Measurements from ENCODE around the gene RNF208. TPM values are rescaled to one million over a fixed set of nuclear protein-coding genes. Genes with fewer than 3 reads are reported as not detected.

Gene RNF208
- polyA plus RNA-seq, 1 of the 3 experiments (the other 2 are of a cell fraction), result 2.7 TPM

DNA sequence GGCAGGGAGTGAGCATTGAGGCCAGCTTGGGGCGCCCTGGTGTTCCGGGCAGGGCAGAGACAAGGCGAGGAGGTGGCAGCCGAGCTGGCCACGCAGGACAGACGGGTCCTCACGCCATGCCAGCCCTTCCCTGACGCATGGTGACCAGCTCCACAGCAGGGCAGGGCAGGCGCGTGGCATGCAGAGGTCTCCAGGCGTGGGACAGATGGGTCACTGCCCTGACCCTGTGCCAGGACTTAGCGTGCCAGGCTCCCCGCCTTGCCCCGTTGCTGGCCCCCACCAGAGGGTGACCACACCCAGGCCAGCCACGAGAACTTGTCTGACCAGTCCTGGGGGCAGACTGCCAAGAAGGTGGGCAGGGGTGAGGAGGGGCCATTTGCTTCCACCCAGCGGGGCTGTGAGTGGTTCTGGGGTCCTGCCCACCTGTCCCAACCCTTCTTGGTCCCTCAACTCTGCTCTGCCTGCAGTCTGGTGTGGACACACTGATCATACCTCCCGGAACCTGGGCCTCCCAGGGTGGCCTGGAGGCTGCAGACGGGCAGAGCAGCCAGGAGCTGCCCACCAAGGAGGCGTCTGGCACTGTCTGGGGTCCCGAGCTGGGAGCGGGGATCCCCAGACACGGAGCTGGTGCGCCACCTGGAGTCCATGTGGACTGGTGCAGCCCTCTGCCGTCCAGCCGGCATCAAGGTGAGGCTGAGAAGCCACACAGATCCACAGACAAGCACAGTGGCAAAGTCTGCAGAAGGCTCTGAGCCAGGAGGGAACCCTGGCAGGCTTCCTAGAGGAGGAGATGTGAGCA is 5.2 kb upstream of the RNF208 start, which contains the start of gene RNF224:
Gene RNF224, plus strand, starts transcription at position 449 of the 799 bp plus-strand sequence. CDS start 834 bp downstream, outside the sequence.
- no peaks in the 10 kb centered on the region for H3K9me3 ChIP-seq
- no peak within 1 kb of the TSS; a peak in 1 of 4 replicates for H3K4me3 ChIP-seq (ENCODE audit: low read depth in 2 of 2, low read length in 1 of 2)
- no peaks in the 10 kb centered on the region for H3K27me3 ChIP-seq (ENCODE audit: insufficient read depth)
- peak within 1 kb of the TSS; percentile 1; the same call in 1 of the 2 replicates for H3K4me2 ChIP-seq
- H3F3A ChIP-seq (replicated peaks; ENCODE audit: insufficient read depth), result peaks cover 16% of the 10 kb centered on the region
- peak; percentile 91 for DNase-seq
- no peak within 1 kb of the TSS; a peak in 1 of 4 replicates for H3K27ac ChIP-seq (ENCODE audit: low read depth in 2 of 2, low read length in 1 of 2)
- no peaks in the 10 kb centered on the region for H3K9me2 ChIP-seq
- H2AFZ ChIP-seq (ENCODE audit: low read depth), result no peak within 1 kb of the TSS
- H3K4me1 ChIP-seq (ENCODE audit: control insufficient read depth in 1 of 2, insufficient read depth in 2 of 2, low read depth in 1 of 2, low read length in 1 of 2), result peaks cover 0 to 54% of the 10 kb centered on the region in 2 experiments; a peak in 1 of 4 replicates
- WGBS (ENCODE audit: low lambda C conversion rate), result 44% methylated on average over 11 of the region's 25 CpGs
- no peaks in the 10 kb centered on the region for H3K36me3 ChIP-seq (replicated peaks in 1 of 2; ENCODE audit: control insufficient read depth in 1 of 2, insufficient read depth in 2 of 2, low read length in 1 of 2)
- no peaks in the 10 kb centered on the region for H3K79me2 ChIP-seq (ENCODE audit: insufficient read depth)
- POLR2A ChIA-PET, result interaction anchor here (1.0 to 1.5 kb wide), 7 partner anchors 13 to 120 kb away, joined by 3 to 8 read pairs (median 5); no protein-coding TSS in a partner anchor
- CTCF ChIA-PET, result interaction anchor here (0.6 to 7.7 kb wide), 47 partner anchors 8 to 315 kb away, joined by 3 to 95 read pairs (median 5); partner anchors contain the start of genes ANAPC2, DPP7, LRRC26 and MAN1B1
- H3K9ac ChIP-seq, result no peak within 1 kb of the TSS
- H4K20me1 ChIP-seq (ENCODE audit: insufficient read depth), result no peaks in the 10 kb centered on the region
- TF ChIP-seq CHD2 (IDR thresholded peaks at IDR 0.05; ENCODE audit: low read length, partially characterized antibody), result peak; percentile 41
- TF ChIP-seq, protein P1, sequence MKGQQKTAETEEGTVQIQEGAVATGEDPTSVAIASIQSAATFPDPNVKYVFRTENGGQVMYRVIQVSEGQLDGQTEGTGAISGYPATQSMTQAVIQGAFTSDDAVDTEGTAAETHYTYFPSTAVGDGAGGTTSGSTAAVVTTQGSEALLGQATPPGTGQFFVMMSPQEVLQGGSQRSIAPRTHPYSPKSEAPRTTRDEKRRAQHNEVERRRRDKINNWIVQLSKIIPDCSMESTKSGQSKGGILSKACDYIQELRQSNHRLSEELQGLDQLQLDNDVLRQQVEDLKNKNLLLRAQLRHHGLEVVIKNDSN (IDR thresholded peaks at IDR 0.05; ENCODE audit: borderline replicate concordance, low read depth), result no peak
- 0 out of 2 replicates have a peak, but pooled peaks have one; percentile 28 for TF ChIP-seq RCOR1 (IDR thresholded peaks at IDR 0.05; ENCODE audit: low read length)
- TF ChIP-seq TCF12 (IDR thresholded peaks at IDR 0.05), result no peak
- TF ChIP-seq SMC3 (IDR thresholded peaks at IDR 0.05; ENCODE audit: low read depth, low read length), result peak; percentile 81
- no peak for TF ChIP-seq EP300 (IDR thresholded peaks at IDR 0.05; ENCODE audit: borderline replicate concordance in 1 of 2, low read depth in 1 of 2, low read length in 1 of 2)
- TF ChIP-seq MXI1 (IDR thresholded peaks at IDR 0.05; ENCODE audit: low read depth, low read length), result no peak
- TF ChIP-seq NFIC (IDR thresholded peaks at IDR 0.05; ENCODE audit: borderline replicate concordance), result no peak
- no peak for TF ChIP-seq SIN3A (IDR thresholded peaks at IDR 0.05; ENCODE audit: borderline replicate concordance, low read depth, low read length)
- TF ChIP-seq EZH2phosphoT487 (IDR thresholded peaks at IDR 0.05; ENCODE audit: borderline replicate concordance, low read depth), result no peak
- TF ChIP-seq NRF1 (IDR thresholded peaks at IDR 0.05; ENCODE audit: low read depth, low read length), result no peak
- TF ChIP-seq, protein P2, sequence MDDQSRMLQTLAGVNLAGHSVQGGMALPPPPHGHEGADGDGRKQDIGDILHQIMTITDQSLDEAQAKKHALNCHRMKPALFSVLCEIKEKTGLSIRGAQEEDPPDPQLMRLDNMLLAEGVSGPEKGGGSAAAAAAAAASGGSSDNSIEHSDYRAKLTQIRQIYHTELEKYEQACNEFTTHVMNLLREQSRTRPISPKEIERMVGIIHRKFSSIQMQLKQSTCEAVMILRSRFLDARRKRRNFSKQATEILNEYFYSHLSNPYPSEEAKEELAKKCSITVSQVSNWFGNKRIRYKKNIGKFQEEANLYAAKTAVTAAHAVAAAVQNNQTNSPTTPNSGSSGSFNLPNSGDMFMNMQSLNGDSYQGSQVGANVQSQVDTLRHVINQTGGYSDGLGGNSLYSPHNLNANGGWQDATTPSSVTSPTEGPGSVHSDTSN (IDR thresholded peaks at IDR 0.05), result no peak
- TF ChIP-seq FOXM1 (IDR thresholded peaks at IDR 0.05; ENCODE audit: low read depth), result no peak
- TF ChIP-seq, protein P3, sequence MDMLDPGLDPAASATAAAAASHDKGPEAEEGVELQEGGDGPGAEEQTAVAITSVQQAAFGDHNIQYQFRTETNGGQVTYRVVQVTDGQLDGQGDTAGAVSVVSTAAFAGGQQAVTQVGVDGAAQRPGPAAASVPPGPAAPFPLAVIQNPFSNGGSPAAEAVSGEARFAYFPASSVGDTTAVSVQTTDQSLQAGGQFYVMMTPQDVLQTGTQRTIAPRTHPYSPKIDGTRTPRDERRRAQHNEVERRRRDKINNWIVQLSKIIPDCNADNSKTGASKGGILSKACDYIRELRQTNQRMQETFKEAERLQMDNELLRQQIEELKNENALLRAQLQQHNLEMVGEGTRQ (IDR thresholded peaks at IDR 0.05; ENCODE audit: borderline replicate concordance, low read depth, low read length), result no peak
- TF ChIP-seq RXRA (IDR thresholded peaks at IDR 0.05; ENCODE audit: borderline replicate concordance, low read depth), result no peak
- TF ChIP-seq, protein P4, sequence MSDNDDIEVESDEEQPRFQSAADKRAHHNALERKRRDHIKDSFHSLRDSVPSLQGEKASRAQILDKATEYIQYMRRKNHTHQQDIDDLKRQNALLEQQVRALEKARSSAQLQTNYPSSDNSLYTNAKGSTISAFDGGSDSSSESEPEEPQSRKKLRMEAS (IDR thresholded peaks at IDR 0.05; ENCODE audit: low read depth), result 0 out of 2 replicates have a peak, but pooled peaks have one; percentile 17
- TF ChIP-seq TAF1 (IDR thresholded peaks at IDR 0.05; ENCODE audit: borderline replicate concordance, low read depth, low read length), result no peak
- TF ChIP-seq JUND (IDR thresholded peaks at IDR 0.05), result no peak
- no peak for TF ChIP-seq ELF1 (IDR thresholded peaks at IDR 0.05)
- TF ChIP-seq, protein P5, sequence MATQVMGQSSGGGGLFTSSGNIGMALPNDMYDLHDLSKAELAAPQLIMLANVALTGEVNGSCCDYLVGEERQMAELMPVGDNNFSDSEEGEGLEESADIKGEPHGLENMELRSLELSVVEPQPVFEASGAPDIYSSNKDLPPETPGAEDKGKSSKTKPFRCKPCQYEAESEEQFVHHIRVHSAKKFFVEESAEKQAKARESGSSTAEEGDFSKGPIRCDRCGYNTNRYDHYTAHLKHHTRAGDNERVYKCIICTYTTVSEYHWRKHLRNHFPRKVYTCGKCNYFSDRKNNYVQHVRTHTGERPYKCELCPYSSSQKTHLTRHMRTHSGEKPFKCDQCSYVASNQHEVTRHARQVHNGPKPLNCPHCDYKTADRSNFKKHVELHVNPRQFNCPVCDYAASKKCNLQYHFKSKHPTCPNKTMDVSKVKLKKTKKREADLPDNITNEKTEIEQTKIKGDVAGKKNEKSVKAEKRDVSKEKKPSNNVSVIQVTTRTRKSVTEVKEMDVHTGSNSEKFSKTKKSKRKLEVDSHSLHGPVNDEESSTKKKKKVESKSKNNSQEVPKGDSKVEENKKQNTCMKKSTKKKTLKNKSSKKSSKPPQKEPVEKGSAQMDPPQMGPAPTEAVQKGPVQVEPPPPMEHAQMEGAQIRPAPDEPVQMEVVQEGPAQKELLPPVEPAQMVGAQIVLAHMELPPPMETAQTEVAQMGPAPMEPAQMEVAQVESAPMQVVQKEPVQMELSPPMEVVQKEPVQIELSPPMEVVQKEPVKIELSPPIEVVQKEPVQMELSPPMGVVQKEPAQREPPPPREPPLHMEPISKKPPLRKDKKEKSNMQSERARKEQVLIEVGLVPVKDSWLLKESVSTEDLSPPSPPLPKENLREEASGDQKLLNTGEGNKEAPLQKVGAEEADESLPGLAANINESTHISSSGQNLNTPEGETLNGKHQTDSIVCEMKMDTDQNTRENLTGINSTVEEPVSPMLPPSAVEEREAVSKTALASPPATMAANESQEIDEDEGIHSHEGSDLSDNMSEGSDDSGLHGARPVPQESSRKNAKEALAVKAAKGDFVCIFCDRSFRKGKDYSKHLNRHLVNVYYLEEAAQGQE (IDR thresholded peaks at IDR 0.05; ENCODE audit: low read depth, low read length), result no peak
- no peak for TF ChIP-seq YY1 (IDR thresholded peaks at IDR 0.05; ENCODE audit: low read depth)
- TF ChIP-seq, protein P6, sequence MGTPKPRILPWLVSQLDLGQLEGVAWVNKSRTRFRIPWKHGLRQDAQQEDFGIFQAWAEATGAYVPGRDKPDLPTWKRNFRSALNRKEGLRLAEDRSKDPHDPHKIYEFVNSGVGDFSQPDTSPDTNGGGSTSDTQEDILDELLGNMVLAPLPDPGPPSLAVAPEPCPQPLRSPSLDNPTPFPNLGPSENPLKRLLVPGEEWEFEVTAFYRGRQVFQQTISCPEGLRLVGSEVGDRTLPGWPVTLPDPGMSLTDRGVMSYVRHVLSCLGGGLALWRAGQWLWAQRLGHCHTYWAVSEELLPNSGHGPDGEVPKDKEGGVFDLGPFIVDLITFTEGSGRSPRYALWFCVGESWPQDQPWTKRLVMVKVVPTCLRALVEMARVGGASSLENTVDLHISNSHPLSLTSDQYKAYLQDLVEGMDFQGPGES (IDR thresholded peaks at IDR 0.05; ENCODE audit: low read depth, low read length), result no peak
- no peak for TF ChIP-seq GABPA (IDR thresholded peaks at IDR 0.05; ENCODE audit: low read depth)

Data from SK-N-SH (cell line).